ENCODE data around the gene UQCRC1.

UQCRC1 gene

GRCh38 chr3:48617559-48617958 lies 8.1 kb upstream of the UQCRC1 start:
- no peak overlapping the region for H3K4me3 ChIP-seq (ENCODE audit: low read depth, low read length)
- no peaks in the 10 kb centered on the region for H3K27me3 ChIP-seq (ENCODE audit: control insufficient read depth, insufficient read depth, low read length)
- H3K36me3 ChIP-seq (ENCODE audit: control insufficient read depth, insufficient read depth, low read length), result peaks cover 4% of the 10 kb centered on the region
- H3K9me3 ChIP-seq (ENCODE audit: control insufficient read depth, insufficient read depth, low read length), result peaks cover 10% of the 10 kb centered on the region
- H3K4me1 ChIP-seq (ENCODE audit: control insufficient read depth, insufficient read depth, low read length), result no peaks in the 10 kb centered on the region
- H3K9ac ChIP-seq (ENCODE audit: low read depth, low read length), result no peak overlapping the region

DNA sequence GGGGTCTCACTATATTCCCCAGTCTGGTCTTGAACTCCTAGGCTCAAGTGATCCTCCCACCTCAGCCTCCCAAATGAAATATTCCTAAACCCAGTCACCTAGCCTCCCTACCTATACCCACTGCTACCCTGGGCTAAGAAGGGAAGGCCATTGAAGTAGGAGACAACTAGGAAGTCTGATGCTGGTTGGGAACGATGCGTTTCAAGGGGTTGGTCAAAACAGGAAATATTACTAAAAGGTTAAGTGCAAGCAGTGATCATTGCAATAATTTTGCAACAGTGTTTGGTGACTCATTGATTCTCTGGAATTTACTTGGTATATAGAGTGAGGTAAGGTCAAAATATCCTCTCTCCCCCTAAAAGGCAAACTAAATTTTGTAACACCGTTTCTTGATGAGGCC lies 4.6 kb upstream of the UQCRC1 start:
- Histone ChIP-seq H3K27me3 (ENCODE audit: control insufficient read depth, insufficient read depth, low read length) (no peaks in the 10 kb centered on the region), H3K4me1 (ENCODE audit: control insufficient read depth, insufficient read depth, low read length) (no peaks in the 10 kb centered on the region), H3K9ac (ENCODE audit: low read depth, low read length) (no peak overlapping the region), H3K4me3 (ENCODE audit: low read depth, low read length) (no peak overlapping the region), H3K36me3 (ENCODE audit: control insufficient read depth, insufficient read depth, low read length) (no peaks in the 10 kb centered on the region), H3K9me3 (ENCODE audit: control insufficient read depth, insufficient read depth, low read length) (peaks cover 10% of the 10 kb centered on the region)

- Histone ChIP-seq H3K36me3 (ENCODE audit: control insufficient read depth, insufficient read depth, low read length) (peaks cover 5% of the 10 kb centered on the region), H3K9ac (ENCODE audit: low read depth, low read length) (no peak overlapping the region), H3K27me3 (ENCODE audit: control insufficient read depth, insufficient read depth, low read length) (no peaks in the 10 kb centered on the region), H3K9me3 (ENCODE audit: control insufficient read depth, insufficient read depth, low read length) (peaks cover under 1% of the 10 kb centered on the region), H3K4me3 (ENCODE audit: low read depth, low read length) (no peak overlapping the region), H3K4me1 (ENCODE audit: control insufficient read depth, insufficient read depth, low read length) (no peaks in the 10 kb centered on the region)
Measured at GRCh38 chr3:48612309-48612708, 2.9 kb upstream of the UQCRC1 start.

DNA sequence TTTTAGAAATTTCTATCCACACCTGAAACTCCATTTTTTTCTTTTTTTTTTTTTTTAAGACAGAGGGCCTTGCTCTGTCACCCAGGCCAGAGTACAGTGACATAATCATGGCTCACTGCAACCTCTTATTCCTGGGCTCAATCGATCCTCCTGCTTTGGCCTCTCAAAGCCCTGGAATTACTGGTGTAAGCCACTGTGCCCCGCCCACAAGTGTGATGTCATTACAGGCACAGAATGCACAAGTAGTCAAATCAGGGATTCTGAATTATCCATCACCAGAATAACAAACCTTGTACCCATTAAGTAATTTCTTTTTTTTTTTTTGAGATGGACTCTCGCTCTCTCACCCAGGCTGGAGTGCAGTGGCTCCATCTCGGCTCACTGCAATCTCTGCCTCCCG lies 1.9 kb downstream of the UQCRC1 start:
- H3K27me3 ChIP-seq (ENCODE audit: control insufficient read depth, insufficient read depth, low read length), result no peaks in the 10 kb centered on the region
- H3K4me1 ChIP-seq (ENCODE audit: control insufficient read depth, insufficient read depth, low read length), result no peaks in the 10 kb centered on the region
- peaks cover 42% of the 10 kb centered on the region for H3K36me3 ChIP-seq (ENCODE audit: control insufficient read depth, insufficient read depth, low read length)
- no peak overlapping the region for H3K4me3 ChIP-seq (ENCODE audit: low read depth, low read length)
- H3K9me3 ChIP-seq (ENCODE audit: control insufficient read depth, insufficient read depth, low read length), result no peaks in the 10 kb centered on the region
- no peak overlapping the region for H3K9ac ChIP-seq (ENCODE audit: low read depth, low read length)

DNA sequence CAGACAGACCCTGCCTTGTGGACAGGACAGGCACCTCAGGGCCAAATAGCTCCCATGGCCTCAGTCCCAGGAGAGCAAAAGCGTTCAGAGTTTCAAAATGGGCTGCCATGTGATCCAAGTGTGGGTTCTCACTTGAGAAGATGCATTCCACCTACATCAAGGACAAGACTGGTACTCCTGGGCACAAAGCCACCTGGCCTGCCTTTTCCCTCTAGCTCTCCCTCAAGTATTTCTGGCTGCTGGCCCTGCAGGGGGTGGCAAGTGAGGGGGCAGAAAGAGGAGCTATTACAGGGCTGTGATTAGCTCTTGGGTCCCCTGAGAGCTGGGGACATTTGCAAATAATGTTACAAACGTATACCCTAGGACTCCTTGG lies 7.8 kb downstream of the UQCRC1 start:
- H3K9ac ChIP-seq (ENCODE audit: low read depth, low read length), result no peak overlapping the region
- no peak overlapping the region for H3K4me3 ChIP-seq (ENCODE audit: low read depth, low read length)
- H3K4me1 ChIP-seq (ENCODE audit: control insufficient read depth, insufficient read depth, low read length), result no peaks in the 10 kb centered on the region
- no peaks in the 10 kb centered on the region for H3K9me3 ChIP-seq (ENCODE audit: control insufficient read depth, insufficient read depth, low read length)
- peaks cover 85% of the 10 kb centered on the region for H3K36me3 ChIP-seq (ENCODE audit: control insufficient read depth, insufficient read depth, low read length)
- H3K27me3 ChIP-seq (ENCODE audit: control insufficient read depth, insufficient read depth, low read length), result no peaks in the 10 kb centered on the region

- H3K9ac ChIP-seq (ENCODE audit: low read depth, low read length), result no peak overlapping the region
- H3K36me3 ChIP-seq (ENCODE audit: control insufficient read depth, insufficient read depth, low read length), result peaks cover 83% of the 10 kb centered on the region
- H3K9me3 ChIP-seq (ENCODE audit: control insufficient read depth, insufficient read depth, low read length), result no peaks in the 10 kb centered on the region
- no peaks in the 10 kb centered on the region for H3K27me3 ChIP-seq (ENCODE audit: control insufficient read depth, insufficient read depth, low read length)
- no peak overlapping the region for H3K4me3 ChIP-seq (ENCODE audit: low read depth, low read length)
- peaks cover 3% of the 10 kb centered on the region for H3K4me1 ChIP-seq (ENCODE audit: control insufficient read depth, insufficient read depth, low read length)
Measured at GRCh38 chr3:48600711-48601621, 8.5 kb downstream of the UQCRC1 start.

GRCh38 chr3:48599509-48600285 lies 9.7 kb downstream of the UQCRC1 start:
- Histone ChIP-seq H3K27me3 (ENCODE audit: control insufficient read depth, insufficient read depth, low read length) (no peaks in the 10 kb centered on the region), H3K36me3 (ENCODE audit: control insufficient read depth, insufficient read depth, low read length) (peaks cover 70% of the 10 kb centered on the region), H3K9ac (ENCODE audit: low read depth, low read length) (no peak overlapping the region), H3K9me3 (ENCODE audit: control insufficient read depth, insufficient read depth, low read length) (no peaks in the 10 kb centered on the region), H3K4me3 (ENCODE audit: low read depth, low read length) (no peak overlapping the region), H3K4me1 (ENCODE audit: control insufficient read depth, insufficient read depth, low read length) (peaks cover 4% of the 10 kb centered on the region)

DNA sequence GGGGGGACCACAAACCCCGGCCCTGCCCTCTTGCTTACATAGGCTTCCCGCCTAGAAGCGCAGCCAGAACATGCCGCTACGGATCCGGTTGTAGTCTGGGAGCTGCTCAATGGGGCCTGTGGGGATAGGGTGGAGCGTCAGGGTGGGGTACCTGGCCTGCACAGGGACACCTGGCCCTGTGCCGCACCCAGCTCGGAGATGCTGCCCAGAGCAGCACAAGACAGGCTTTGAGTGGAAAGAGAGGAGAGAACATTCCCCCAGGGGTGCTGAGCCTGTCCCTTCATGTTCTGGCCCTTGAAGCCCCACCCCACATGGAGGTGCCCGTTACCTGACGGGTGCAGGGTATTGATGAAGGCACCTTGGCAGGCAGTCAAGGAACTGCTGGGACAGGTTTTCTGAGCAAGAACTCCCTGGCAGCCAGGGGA lies 10.4 kb downstream of the UQCRC1 start:
- no peaks in the 10 kb centered on the region for H3K27me3 ChIP-seq (ENCODE audit: control insufficient read depth, insufficient read depth, low read length)
- H3K4me1 ChIP-seq (ENCODE audit: control insufficient read depth, insufficient read depth, low read length), result peaks cover 5% of the 10 kb centered on the region
- no peak overlapping the region for H3K4me3 ChIP-seq (ENCODE audit: low read depth, low read length)
- peaks cover 64% of the 10 kb centered on the region for H3K36me3 ChIP-seq (ENCODE audit: control insufficient read depth, insufficient read depth, low read length)
- no peaks in the 10 kb centered on the region for H3K9me3 ChIP-seq (ENCODE audit: control insufficient read depth, insufficient read depth, low read length)
- no peak overlapping the region for H3K9ac ChIP-seq (ENCODE audit: low read depth, low read length)

DNA sequence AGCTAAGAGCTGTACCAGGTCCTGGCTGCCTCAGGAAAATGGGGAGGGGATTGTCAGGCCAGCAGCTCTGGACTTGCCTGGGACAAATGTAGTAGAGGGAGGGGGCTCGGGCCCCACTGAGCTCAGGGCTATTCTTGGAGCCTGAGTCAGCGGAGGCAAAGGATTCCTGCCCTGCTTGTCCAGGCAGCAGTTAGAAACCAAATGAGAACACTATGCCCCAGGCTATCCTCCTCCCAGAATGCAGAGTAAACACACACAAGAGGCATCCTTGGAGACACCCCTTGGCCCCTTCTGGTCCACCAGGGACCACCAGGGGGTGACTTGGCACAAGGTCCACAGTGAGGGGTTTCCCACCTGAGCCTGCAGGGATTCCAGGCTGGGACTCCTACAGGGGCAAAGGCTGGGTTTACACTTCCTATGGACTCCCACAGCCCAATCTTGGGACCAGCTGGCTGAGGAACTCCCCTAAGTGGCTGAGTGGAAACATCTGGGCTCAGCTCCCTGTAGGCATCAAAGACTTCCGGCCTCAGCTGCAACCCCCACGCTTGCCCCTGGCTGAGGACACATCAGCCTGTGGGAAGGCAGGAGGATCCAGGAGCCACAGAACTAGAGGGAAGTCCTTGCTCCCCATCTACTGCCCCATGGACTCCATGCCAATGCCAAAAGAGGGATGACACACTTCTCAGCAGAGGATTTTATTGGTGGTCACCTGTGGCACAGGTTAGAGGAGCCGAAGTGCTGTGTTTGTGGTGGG lies 10.9 kb downstream of the UQCRC1 start:
- H3K9ac ChIP-seq (ENCODE audit: low read depth, low read length), result no peak overlapping the region
- H3K27me3 ChIP-seq (ENCODE audit: control insufficient read depth, insufficient read depth, low read length), result no peaks in the 10 kb centered on the region
- peaks cover 59% of the 10 kb centered on the region for H3K36me3 ChIP-seq (ENCODE audit: control insufficient read depth, insufficient read depth, low read length)
- no peak overlapping the region for H3K4me3 ChIP-seq (ENCODE audit: low read depth, low read length)
- peaks cover 9% of the 10 kb centered on the region for H3K4me1 ChIP-seq (ENCODE audit: control insufficient read depth, insufficient read depth, low read length)
- no peaks in the 10 kb centered on the region for H3K9me3 ChIP-seq (ENCODE audit: control insufficient read depth, insufficient read depth, low read length)

DNA sequence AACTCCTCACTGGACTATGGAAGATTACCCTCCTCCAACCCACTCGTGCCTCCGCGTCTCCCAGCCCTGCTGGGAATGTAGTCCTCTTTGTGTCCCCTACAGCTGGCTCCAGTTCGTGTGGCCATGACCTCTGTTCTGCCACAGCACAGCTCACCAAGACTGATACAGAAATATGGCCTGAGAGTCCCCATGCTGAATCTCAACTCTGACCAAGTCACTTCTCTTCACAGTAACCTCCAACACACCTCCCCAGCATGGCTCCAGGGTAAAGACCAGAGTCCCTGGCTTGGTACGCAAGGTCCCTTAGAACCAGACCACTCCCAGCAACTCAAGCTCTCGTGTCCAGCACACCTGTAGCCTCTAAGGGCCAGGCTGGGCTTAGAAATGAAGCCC lies 12.0 kb downstream of the UQCRC1 start:
- H3K9ac ChIP-seq (ENCODE audit: low read depth, low read length), result no peak overlapping the region
- peaks cover 9% of the 10 kb centered on the region for H3K4me1 ChIP-seq (ENCODE audit: control insufficient read depth, insufficient read depth, low read length)
- no peaks in the 10 kb centered on the region for H3K9me3 ChIP-seq (ENCODE audit: control insufficient read depth, insufficient read depth, low read length)
- H3K36me3 ChIP-seq (ENCODE audit: control insufficient read depth, insufficient read depth, low read length), result peaks cover 59% of the 10 kb centered on the region
- H3K4me3 ChIP-seq (ENCODE audit: low read depth, low read length), result no peak overlapping the region
- H3K27me3 ChIP-seq (ENCODE audit: control insufficient read depth, insufficient read depth, low read length), result no peaks in the 10 kb centered on the region

GRCh38 chr3:48596676-48597407 lies 12.6 kb downstream of the UQCRC1 start:
- Histone ChIP-seq H3K27me3 (ENCODE audit: control insufficient read depth, insufficient read depth, low read length) (no peaks in the 10 kb centered on the region), H3K4me1 (ENCODE audit: control insufficient read depth, insufficient read depth, low read length) (peaks cover 9% of the 10 kb centered on the region), H3K9me3 (ENCODE audit: control insufficient read depth, insufficient read depth, low read length) (no peaks in the 10 kb centered on the region), H3K36me3 (ENCODE audit: control insufficient read depth, insufficient read depth, low read length) (peaks cover 61% of the 10 kb centered on the region), H3K4me3 (ENCODE audit: low read depth, low read length) (no peak overlapping the region), H3K9ac (ENCODE audit: low read depth, low read length) (no peak overlapping the region)

All from iPS-15b (cell line).